Stimulated activated CD4-positive, alpha-beta T cell treated with anti-CD3 and anti-CD28 coated beads, Interleukin-1b, Interleukin-23, amount 100 ng/mL, for 48 hours (primary cell): ENCODE results near the gene NASP.
"Not testable (repeated sequence)": the region's sequence is repeated elsewhere in the genome, so short reads cannot be mapped to it uniquely, and the experiment has no call there.

Experiments used
- DNase-seq: peaks from one replicate; pipeline ENCODE4 v3.0.0-alpha.2; 2020

The NASP gene

GRCh38 chr1:45569962-45570581 is 13.8 kb upstream of the NASP start:
- peak; percentile 72 for DNase-seq

GRCh38 chr1:45570631-45571030 is 13.2 kb upstream of the NASP start:
- DNase-seq: no peak

GRCh38 chr1:45573231-45573804 is 10.5 kb upstream of the NASP start:
- no peak for DNase-seq

- DNase-seq: no peak
These were observed 9.7 kb upstream of the NASP start for GRCh38 chr1:45574105-45574626.

- peak; percentile 95 for DNase-seq
These were observed 576 bp upstream of the NASP start for GRCh38 chr1:45583264-45583665.

- peak; percentile 88 for DNase-seq
These were observed 689 bp downstream of the NASP start for GRCh38 chr1:45584351-45585109.

- no peak for DNase-seq
These were observed 1.2 kb downstream of the NASP start for GRCh38 chr1:45585110-45585426.

- DNase-seq: no peak
These were observed 1.7 kb downstream of the NASP start for GRCh38 chr1:45585496-45586075.

GRCh38 chr1:45586769-45587168 is 2.9 kb downstream of the NASP start:
- no peak for DNase-seq

GRCh38 chr1:45589861-45590260 is 6.0 kb downstream of the NASP start:
- DNase-seq: no peak

GRCh38 chr1:45594412-45594811 is 10.6 kb downstream of the NASP start:
- no peak for DNase-seq

- DNase-seq: not testable (repeated sequence)
These were observed 12.9 kb downstream of the NASP start for GRCh38 chr1:45596765-45597164.

GRCh38 chr1:45604239-45604638 is 20.4 kb downstream of the NASP start:
- no peak for DNase-seq

- DNase-seq: no peak
These were observed 23.7 kb downstream of the NASP start for GRCh38 chr1:45607404-45608074.

GRCh38 chr1:45608175-45609156 is 24.6 kb downstream of the NASP start:
- no peak for DNase-seq

GRCh38 chr1:45610589-45611226 is 26.9 kb downstream of the NASP start:
- no peak for DNase-seq

- no peak for DNase-seq
These were observed 29.2 kb downstream of the NASP start for GRCh38 chr1:45612941-45613579.

GRCh38 chr1:45615885-45616284 is 32.0 kb downstream of the NASP start:
- no peak for DNase-seq

GRCh38 chr1:45617618-45618017 is 33.8 kb downstream of the NASP start:
- no peak for DNase-seq

- DNase-seq: no peak
These were observed 35.5 kb downstream of the NASP start for GRCh38 chr1:45619149-45619921.
